Measurements from ENCODE around the gene CAMK2D. TPM values are rescaled to one million over a fixed set of nuclear protein-coding genes. Genes with fewer than 3 reads are reported as not detected.
A peak's percentile ranks its signal among the peaks of the same experiment; 100 is the strongest.

The CAMK2D gene
- total RNA-seq, 1 experiment from 2014 or later = 9.0 TPM

- Histone ChIP-seq H3K9me3 (ENCODE audit: control insufficient read depth, low read depth, low read length) (no peaks in the 10 kb centered on the region), H2BK20ac (ENCODE audit: low read depth, low read length, poor library complexity, severe bottlenecking) (no peak overlapping the region), H4K8ac (replicated peaks; ENCODE audit: insufficient read length, low read depth, low read length) (no peak overlapping the region), H2AK5ac (ENCODE audit: insufficient read length, low read length) (no peak overlapping the region), H4K20me1 (ENCODE audit: control insufficient read depth, insufficient read depth, insufficient read length) (no peaks in the 10 kb centered on the region), H3K9ac (ENCODE audit: extremely low read depth, insufficient read length, low read length) (no peak overlapping the region), H2BK120ac (ENCODE audit: low read depth, low read length, poor library complexity, severe bottlenecking) (no peak overlapping the region), H3T11ph (ENCODE audit: low read length) (no peak overlapping the region), H2BK5ac (ENCODE audit: insufficient read length, low read length) (no peak overlapping the region), H3K56ac (ENCODE audit: insufficient read length, low read depth, low read length) (no peak overlapping the region), H3K27me3 (ENCODE audit: insufficient read depth, low read length) (no peaks in the 10 kb centered on the region), H2BK12ac (ENCODE audit: insufficient read length, low read depth, low read length) (no peak overlapping the region), H3K79me2 (ENCODE audit: insufficient read depth, low read length) (no peaks in the 10 kb centered on the region), H3K4me2 (ENCODE audit: insufficient read depth, insufficient read length, low read length) (no peak overlapping the region), H2AFZ (ENCODE audit: low read length) (no peak overlapping the region), H3K4ac (ENCODE audit: low read depth, low read length) (no peak overlapping the region), H3K23me2 (ENCODE audit: insufficient read length, low read depth, low read length, poor library complexity, severe bottlenecking) (no peaks in the 10 kb centered on the region), H4K5ac (ENCODE audit: insufficient read length, low read depth, low read length) (no peak overlapping the region), H3K18ac (ENCODE audit: insufficient read length, low read depth, low read length) (no peak overlapping the region), H3K4me1 (ENCODE audit: insufficient read depth, low read length) (no peaks in the 10 kb centered on the region), H3K14ac (ENCODE audit: insufficient read depth, low read length) (no peak overlapping the region), H2BK15ac (ENCODE audit: low read depth, low read length) (no peak overlapping the region), H3K23ac (ENCODE audit: insufficient read length, low read depth, low read length) (no peak overlapping the region), H3K79me1 (ENCODE audit: insufficient read depth, low read depth, low read length, poor library complexity, severe bottlenecking) (no peaks in the 10 kb centered on the region), H3K27ac (ENCODE audit: insufficient read length, low read depth, low read length) (no peak overlapping the region), H4K91ac (ENCODE audit: insufficient read length, low read depth, low read length) (no peak overlapping the region)
- H3K27me3 Mint-ChIP-seq (ENCODE audit: low read depth) = no peaks in the 10 kb centered on the region
- peak; percentile 79 for DNase-seq
- TF ChIP-seq CTCF (conservative IDR thresholded peaks at IDR 0.05) = no peak
- H3K9me3 Mint-ChIP-seq = peaks cover 3% of the 10 kb centered on the region in 2 experiments; a peak in 3 of 5 replicates
- H3K36me3 Mint-ChIP-seq (ENCODE audit: insufficient read depth in 1 of 3, low read depth in 3 of 3) = peaks cover 0 to 3% (median 0%) of the 10 kb centered on the region in 3 experiments; a peak in 1 of 7 replicates
- H3K4me3 Mint-ChIP-seq = no peak overlapping the region
- H3K27ac Mint-ChIP-seq = no peak overlapping the region; a peak in 1 of 7 replicates
- no CpG with 5 or more reads among the region's 11 CpGs for WGBS (ENCODE audit: extremely low coverage, insufficient read length, low lambda C conversion rate)
- H3K4me1 Mint-ChIP-seq = peaks cover 0 to 3% of the 10 kb centered on the region in 2 experiments; a peak in 2 of 4 replicates
Measured at GRCh38 chr4:113776679-113777078, 15.1 kb upstream of the CAMK2D start.
